SK-N-MC (cell line): ENCODE measurements around the gene XRRA1.

Experiments used
- DNase-seq: peaks from one replicate; pipeline ENCODE4 v3.0.0-alpha.2; 2011; ENCODE audit warnings: low read depth, low spot score
- H3K27ac ChIP-seq: fragments of 200-600 bp; sonication (generic); 2 replicates; pipeline ENCODE4 v1.5.1; 2016; ENCODE audit warnings: mixed run types
- H3K36me3 ChIP-seq: fragments of 200-600 bp; sonication (generic); 2 replicates; pipeline ENCODE4 v1.6.1; 2017; ENCODE audit warnings: antibody characterized with exemption, low read length, mixed read lengths; ENCODE audit not compliant: insufficient read depth
- H3K4me3 ChIP-seq: fragments of 200-600 bp; sonication (generic); 2 replicates; pipeline ENCODE4 v1.5.1; 2016
- H3K9ac ChIP-seq: fragments of 200-600 bp; sonication (generic); 2 replicates; pipeline ENCODE4 v1.8.0; 2017; ENCODE audit warnings: mixed run types, mixed read lengths; ENCODE audit not compliant: insufficient read length
- H3K9me3 ChIP-seq: fragments of 200-600 bp; sonication (generic); 2 replicates; pipeline ENCODE4 v1.6.1; 2017; ENCODE audit warnings: low read depth, mild to moderate bottlenecking, antibody characterized with exemption, low read length, moderate library complexity, mixed read lengths
- EZH2 ChIP-seq: fragments of 200-600 bp; sonication (generic); IDR thresholded peaks from one replicate; pipeline ENCODE4 v1.6.1; 2017; ENCODE audit warnings: antibody characterized with exemption
- FOXP2 ChIP-seq: optimal IDR thresholded peaks from 2 replicates; pipeline ENCODE3; 2011; ENCODE audit warnings: mild to moderate bottlenecking, moderate library complexity; ENCODE audit not compliant: insufficient read depth; ENCODE audit errors: extremely low read length, control extremely low read depth
- POLR2AphosphoS5 ChIP-seq: IDR thresholded peaks from 2 replicates; pipeline ENCODE4 v1.6.1; 2012; ENCODE audit warnings: mild to moderate bottlenecking, low read depth, low read length, borderline replicate concordance

XRRA1 gene

DNA sequence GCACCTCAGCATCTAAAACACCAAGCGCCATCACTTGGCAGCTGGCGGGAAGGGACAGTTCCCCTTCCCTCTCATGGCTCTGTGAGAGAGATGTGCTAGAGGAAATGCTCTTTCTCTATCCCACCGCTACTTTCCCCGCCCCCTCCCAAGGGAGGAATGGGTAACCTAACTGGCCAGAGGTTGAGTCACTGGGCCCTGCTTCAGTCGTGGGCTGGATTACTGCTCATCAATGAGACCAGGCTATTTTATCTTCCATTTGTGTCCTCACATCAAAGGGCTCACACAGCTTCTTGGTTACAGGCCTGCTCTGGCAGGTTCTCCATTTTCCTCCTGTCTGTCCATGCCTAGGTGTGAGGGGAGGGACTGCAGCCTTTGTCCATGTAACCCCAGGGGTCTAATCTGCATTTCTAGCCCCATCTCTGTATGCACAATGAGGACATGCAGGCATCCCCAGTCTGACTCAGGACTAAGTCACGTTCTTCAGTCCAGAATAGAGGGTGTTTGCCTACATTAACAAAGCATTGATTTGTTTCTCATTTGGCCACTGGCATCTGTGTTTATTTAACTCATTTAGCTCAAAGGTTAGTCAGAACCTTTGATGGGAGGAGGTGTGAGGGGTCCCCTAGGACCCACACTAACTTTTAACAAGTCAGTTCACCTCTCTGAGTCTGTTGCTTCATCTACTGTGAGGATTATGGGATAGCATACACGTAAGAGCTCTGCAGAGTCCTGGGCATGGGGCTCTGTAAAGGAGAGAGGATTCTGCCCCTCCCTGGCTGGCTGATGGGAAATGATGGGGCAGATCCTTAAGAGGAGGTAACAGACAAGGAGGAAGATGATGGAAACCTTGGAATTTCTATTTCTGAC, 99.1 kb downstream of the XRRA1 start:
- no peak overlapping the region for H3K9ac ChIP-seq
- no peak overlapping the region for H3K4me3 ChIP-seq
- no peak overlapping the region for H3K27ac ChIP-seq
- no peaks in the 10 kb centered on the region for H3K9me3 ChIP-seq
- H3K36me3 ChIP-seq = no peaks in the 10 kb centered on the region; the same call in 1 of the 2 replicates
- TF ChIP-seq POLR2AphosphoS5 = no peak
- TF ChIP-seq EZH2 = no peak
- TF ChIP-seq FOXP2 = no peak
- DNase-seq = no peak

DNA sequence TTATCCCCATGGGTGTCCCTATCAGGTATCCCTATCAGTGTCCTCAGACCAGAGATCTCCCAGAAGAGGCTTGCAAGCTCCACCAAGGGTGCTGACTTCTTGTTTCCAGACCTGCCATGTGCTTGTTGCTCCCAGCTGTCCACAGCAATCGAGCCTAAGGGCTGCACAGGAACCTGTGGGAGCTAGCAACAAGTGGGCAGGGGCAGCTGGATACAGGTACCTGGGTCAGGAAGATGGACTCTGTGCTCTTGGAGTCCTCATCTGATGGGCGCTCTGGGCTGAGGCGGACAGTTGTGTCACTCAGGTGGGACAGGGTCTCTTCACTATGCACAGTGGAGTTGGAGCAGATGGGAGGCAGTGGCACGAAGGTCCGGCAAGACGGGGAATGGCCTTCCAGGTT, 101.0 kb downstream of the XRRA1 start:
- H3K9ac ChIP-seq = no peak overlapping the region
- no peak overlapping the region for H3K27ac ChIP-seq
- no peaks in the 10 kb centered on the region for H3K9me3 ChIP-seq
- TF ChIP-seq FOXP2 (no peak), EZH2 (no peak), POLR2AphosphoS5 (no peak)
- peaks cover 7% of the 10 kb centered on the region for H3K36me3 ChIP-seq
- no peak overlapping the region for H3K4me3 ChIP-seq
- DNase-seq = no peak

DNA sequence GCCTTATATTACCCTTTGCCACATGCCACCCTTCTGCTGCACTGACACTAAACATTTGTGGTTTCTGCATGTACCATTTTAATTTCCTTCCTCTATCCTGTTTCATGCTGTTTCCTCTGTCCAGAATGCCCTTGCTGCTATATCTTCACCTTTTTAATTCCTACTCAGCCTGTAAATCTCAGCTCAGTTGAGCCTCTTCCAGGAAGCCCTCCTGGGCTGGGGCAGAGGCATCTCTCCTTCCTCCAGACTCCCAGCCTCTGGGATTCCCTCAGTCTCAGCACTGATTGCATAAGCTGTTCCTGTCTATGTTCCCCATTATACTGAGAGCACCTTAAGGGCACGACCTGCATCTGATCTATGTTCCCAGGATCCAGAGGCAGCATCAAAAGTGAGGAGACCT, 101.5 kb downstream of the XRRA1 start:
- no peak overlapping the region for H3K27ac ChIP-seq
- H3K36me3 ChIP-seq = peaks cover 7% of the 10 kb centered on the region
- DNase-seq = no peak
- TF ChIP-seq FOXP2 = no peak
- no peak for TF ChIP-seq EZH2
- TF ChIP-seq POLR2AphosphoS5 = no peak
- no peaks in the 10 kb centered on the region for H3K9me3 ChIP-seq
- no peak overlapping the region for H3K9ac ChIP-seq
- H3K4me3 ChIP-seq = no peak overlapping the region

GRCh38 chr11:74846770-74847169, 102.1 kb downstream of the XRRA1 start:
- H3K36me3 ChIP-seq = peaks cover 12% of the 10 kb centered on the region
- TF ChIP-seq POLR2AphosphoS5 = no peak
- TF ChIP-seq EZH2 = no peak
- no peak for TF ChIP-seq FOXP2

GRCh38 chr11:74845978-74846517, 102.8 kb downstream of the XRRA1 start:
- Histone ChIP-seq H3K36me3 (peaks cover 15% of the 10 kb centered on the region), H3K27ac (no peak overlapping the region), H3K9ac (no peak overlapping the region), H3K9me3 (no peaks in the 10 kb centered on the region), H3K4me3 (no peak overlapping the region)
- no peak for TF ChIP-seq POLR2AphosphoS5
- TF ChIP-seq FOXP2 = no peak
- TF ChIP-seq EZH2 = no peak
- DNase-seq = no peak

More at GRCh38 chr11:74846770-74847169, 102.1 kb downstream of the XRRA1 start:
- H3K4me3 ChIP-seq = no peak overlapping the region
- no peak overlapping the region for H3K27ac ChIP-seq
- no peaks in the 10 kb centered on the region for H3K9me3 ChIP-seq
- DNase-seq = no peak
- no peak overlapping the region for H3K9ac ChIP-seq

- Histone ChIP-seq H3K36me3 (peaks cover 15% of the 10 kb centered on the region), H3K4me3 (no peak overlapping the region), H3K9ac (no peak overlapping the region), H3K9me3 (no peaks in the 10 kb centered on the region), H3K27ac (no peak overlapping the region)
- DNase-seq = no peak
- no peak for TF ChIP-seq POLR2AphosphoS5
- no peak for TF ChIP-seq FOXP2
- TF ChIP-seq EZH2 = no peak
Observed at GRCh38 chr11:74844865-74845264, 104.0 kb downstream of the XRRA1 start.

- no peak for DNase-seq
- Histone ChIP-seq H3K36me3 (peaks cover 15% of the 10 kb centered on the region), H3K4me3 (no peak overlapping the region), H3K9ac (no peak overlapping the region), H3K27ac (no peak overlapping the region), H3K9me3 (no peaks in the 10 kb centered on the region)
- TF ChIP-seq POLR2AphosphoS5 = no peak
Observed at GRCh38 chr11:74844072-74844471, 104.8 kb downstream of the XRRA1 start.

- TF ChIP-seq FOXP2 = no peak
- TF ChIP-seq EZH2 = no peak
- Histone ChIP-seq H3K9ac (no peak overlapping the region), H3K36me3 (peaks cover 22% of the 10 kb centered on the region), H3K9me3 (no peaks in the 10 kb centered on the region), H3K27ac (no peak overlapping the region), H3K4me3 (no peak overlapping the region)
- DNase-seq = no peak
Observed at GRCh38 chr11:74842967-74843366, 105.9 kb downstream of the XRRA1 start.
